Sigmoid colon (tissue), 4 donors: ENCODE results near the gene HCCS.

Experiments used
- CTCF ChIP-seq, 4 experiments: fragments of 450-650 bp in 3 of 4; fragments of 200-600 bp in 1 of 4; IDR thresholded peaks; one replicate each; pipeline ENCODE4 v1.5.1; 2016 to 2019; ENCODE audit warnings: antibody characterized with exemption in 4 of 4, mild to moderate bottlenecking in 3 of 4, moderate library complexity in 2 of 4
- EP300 ChIP-seq, 4 donors: sonication (generic); formaldehyde crosslinking; IDR thresholded peaks; one replicate each; pipeline ENCODE4 v1.6.1; 2017; ENCODE audit warnings: antibody characterized with exemption in 4 of 4
- POLR2A ChIP-seq, 2 donors: fragments of 450-650 bp; IDR thresholded peaks; one replicate each; pipeline ENCODE4 v1.6.1; 2016; ENCODE audit warnings: antibody characterized with exemption in 2 of 2, mild to moderate bottlenecking in 2 of 2, moderate library complexity in 2 of 2
- POLR2AphosphoS5 ChIP-seq, 4 donors: sonication (generic); formaldehyde crosslinking; IDR thresholded peaks; one replicate each; pipeline ENCODE4 v1.6.1; 2017; ENCODE audit warnings: antibody characterized with exemption in 4 of 4

DNA sequence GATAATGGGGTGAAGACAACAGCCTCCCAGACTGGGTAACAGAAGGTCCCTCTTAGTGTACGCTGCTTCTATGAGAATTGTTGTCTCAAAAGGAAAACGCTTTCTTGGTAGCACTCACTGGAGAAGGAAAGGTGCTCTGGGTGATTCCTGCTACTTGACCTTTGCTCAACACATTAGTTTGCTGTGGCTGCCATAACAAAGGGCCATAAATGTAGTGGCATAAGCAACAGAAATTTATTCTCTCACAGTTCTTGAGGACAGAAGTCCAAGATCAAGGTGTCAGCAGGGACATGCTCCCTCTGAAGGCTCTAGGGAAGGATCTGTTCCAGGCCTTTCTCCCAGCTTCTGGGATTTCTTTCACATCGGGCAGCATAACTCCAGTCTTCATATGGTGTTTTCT, 19.0 kb downstream of the HCCS start:
- TF ChIP-seq EP300 (IDR thresholded peaks at IDR 0.05) (no peak), CTCF (IDR thresholded peaks at IDR 0.05) (no peak), POLR2A (IDR thresholded peaks at IDR 0.05) (no peak), POLR2AphosphoS5 (IDR thresholded peaks at IDR 0.05) (no peak)
